Kasumi-1 (cell line): ENCODE measurements around the gene GPR176.
A peak's percentile ranks its signal among the peaks of the same experiment; 100 is the strongest.

Experiments used
- DNase-seq, 2 experiments: peaks; one replicate each; lab custom pipeline; 2025; lab: John Stamatoyannopoulos, UW

The GPR176 gene

DNA sequence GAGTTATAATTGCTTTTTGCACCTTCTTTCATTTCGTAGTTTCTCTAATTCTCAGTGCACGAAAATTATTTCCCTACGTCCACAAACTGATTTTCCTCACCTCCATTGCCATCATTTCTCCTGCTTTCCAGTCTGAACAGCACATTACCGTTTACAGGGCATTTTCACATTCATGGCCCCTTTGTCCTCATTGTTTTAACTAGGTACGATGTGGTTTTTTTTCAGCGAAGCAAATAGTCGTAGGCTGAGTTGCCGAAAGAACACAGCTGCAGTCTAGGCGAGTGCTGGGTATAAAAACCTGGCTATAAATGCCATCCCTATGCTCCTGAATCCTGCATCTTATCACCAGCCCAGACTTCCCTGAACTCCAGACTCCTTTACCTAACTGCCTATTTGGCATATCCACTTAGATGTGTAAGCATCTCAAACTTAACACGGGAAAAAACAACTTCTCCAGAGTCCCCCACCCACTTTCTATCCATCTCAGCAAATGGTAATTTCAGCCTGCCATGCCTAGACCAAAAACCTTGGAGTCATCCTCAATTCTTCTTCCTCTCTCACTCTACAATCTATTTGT, 136.7 kb downstream of the GPR176 start:
- no peak for DNase-seq

- peak; percentile 61 to 68 for DNase-seq
Measured at GRCh38 chr15:39782441-39783138, 137.5 kb downstream of the GPR176 start, which contains the start of gene FSIP1. Gene FSIP1 (minus strand): TSS chr15:39782841. CDS start chr15:39776524, 6,317 bp downstream.

GRCh38 chr15:39781967-39782302, 138.1 kb downstream of the GPR176 start:
- DNase-seq = no peak

GRCh38 chr15:39781147-39781966, 138.7 kb downstream of the GPR176 start:
- DNase-seq = no peak

- no peak for DNase-seq
Measured at GRCh38 chr15:39778021-39778420, 142.0 kb downstream of the GPR176 start.

DNA sequence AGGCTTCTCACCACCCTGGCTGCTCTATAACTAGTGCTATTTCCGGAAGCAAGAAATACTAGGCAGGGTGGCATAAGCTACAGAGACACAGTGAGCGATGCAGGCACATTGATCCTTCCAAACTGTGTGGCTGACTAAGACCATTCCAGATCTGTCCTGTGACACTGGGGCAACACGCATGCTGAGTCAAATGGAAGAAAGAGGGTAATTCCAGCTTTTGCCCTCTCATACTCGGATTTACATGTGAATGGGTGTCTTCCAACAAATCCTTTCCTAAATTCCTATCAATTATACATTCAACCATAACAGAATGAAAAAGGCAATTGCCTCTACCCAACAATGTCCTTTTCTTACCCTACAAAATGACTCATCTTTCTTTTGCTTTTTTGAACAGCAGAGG, 142.6 kb downstream of the GPR176 start:
- DNase-seq = no peak

GRCh38 chr15:39776068-39776467, 144.0 kb downstream of the GPR176 start:
- no peak for DNase-seq

- no peak for DNase-seq
Measured at GRCh38 chr15:39774688-39775267, 145.3 kb downstream of the GPR176 start.

GRCh38 chr15:39770748-39771689, 149.0 kb downstream of the GPR176 start:
- DNase-seq = no peak

DNA sequence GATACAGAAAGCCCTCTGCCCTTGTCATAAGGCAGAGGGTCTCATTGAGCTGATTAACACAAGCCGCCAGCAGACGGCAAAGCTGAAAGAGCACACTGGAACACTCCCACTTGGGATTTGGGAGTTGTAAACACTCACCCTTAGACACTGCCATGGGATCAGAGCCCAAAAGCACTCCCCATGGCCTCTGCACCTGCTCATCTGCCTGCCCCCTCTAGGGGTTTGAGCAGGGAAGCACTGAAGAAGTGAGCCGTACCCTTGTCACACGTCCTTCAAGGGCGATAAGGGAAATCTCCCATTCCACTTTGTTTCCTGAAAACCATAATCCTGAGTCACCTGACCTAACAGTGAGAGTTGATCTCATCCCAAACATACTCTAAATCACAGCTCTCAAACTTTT, 152.1 kb downstream of the GPR176 start:
- no peak for DNase-seq

- no peak for DNase-seq
Measured at GRCh38 chr15:39761006-39761405, 159.1 kb downstream of the GPR176 start.

GRCh38 chr15:39756806-39757522, 163.1 kb downstream of the GPR176 start:
- peak; percentile 36 to 47 for DNase-seq

- DNase-seq = no peak
Measured at GRCh38 chr15:39752991-39753390, 167.1 kb downstream of the GPR176 start.

DNA sequence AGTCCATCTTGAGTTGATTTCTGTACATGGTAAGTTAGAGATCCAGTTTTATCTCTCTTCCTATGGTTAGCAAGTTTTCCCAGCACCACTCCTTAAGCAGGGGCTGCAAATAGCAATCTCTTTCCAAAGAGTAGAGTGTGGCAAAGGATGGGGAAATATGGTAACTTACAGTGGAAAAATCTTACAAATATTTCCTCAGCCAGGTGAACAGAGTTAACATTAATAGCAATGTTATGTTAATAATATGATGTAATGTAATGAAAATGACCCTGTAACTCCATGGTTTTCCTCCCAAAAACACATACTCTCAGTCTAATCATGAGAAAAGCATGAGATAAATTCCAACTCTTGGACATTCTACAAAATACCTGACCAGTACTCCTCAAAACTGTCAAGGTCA, 167.8 kb downstream of the GPR176 start:
- no peak for DNase-seq
